ENCODE data around the gene IRAK2. TPM values are rescaled to one million over a fixed set of nuclear protein-coding genes. Genes with fewer than 3 reads are reported as not detected.
A peak's percentile ranks its signal among the peaks of the same experiment; 100 is the strongest.

IRAK2 gene
- total RNA-seq, 1 experiment from 2014 or later = 8.2 TPM

DNA sequence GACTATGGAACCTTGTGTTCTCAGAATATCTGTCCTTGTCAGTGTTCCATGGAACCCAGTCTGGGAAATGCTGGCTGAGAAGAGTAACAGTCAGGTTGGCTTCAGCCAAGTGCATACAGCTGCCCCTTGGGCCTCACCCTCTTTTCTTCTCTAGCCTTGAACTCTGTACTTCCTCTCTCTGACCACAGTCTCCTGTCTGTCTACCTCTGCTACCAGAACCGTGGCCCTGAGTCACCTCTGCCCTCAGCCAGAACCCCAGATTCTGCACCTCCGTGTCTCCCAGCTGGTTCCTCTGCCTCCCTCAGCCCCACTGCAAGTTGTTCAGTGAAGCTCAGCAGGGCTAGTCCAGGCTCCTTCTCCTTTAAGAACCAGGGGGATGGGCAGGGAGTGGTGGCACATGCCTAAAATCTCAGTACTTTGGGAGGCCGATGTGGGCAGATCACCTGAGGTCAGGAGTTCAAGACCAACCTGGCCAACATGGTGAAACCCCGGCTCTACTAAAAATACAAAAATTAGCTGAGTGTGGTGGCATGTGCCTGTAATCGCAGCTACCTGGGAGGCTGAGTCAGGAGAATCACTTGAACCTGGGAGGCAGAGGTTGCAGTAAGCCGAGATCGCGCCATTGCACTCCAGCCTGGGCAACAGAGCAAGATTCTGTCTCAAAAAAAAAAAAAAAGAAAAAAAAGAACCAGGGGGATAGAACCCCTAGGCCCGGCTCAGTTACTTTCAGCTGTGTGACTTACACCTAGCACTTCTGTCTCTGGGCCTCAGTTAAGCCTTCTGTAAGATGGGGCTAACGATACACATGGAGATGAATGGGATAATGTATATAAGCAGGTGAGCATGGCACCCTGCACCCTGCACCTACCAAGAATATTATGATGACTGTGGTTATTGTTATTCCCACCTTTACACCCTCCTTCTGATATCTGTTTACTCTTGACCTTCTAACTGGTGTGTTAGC is 59.2 kb downstream of the IRAK2 start:
- DNase-seq (ENCODE audit: low read depth) = peak; percentile 77

DNA sequence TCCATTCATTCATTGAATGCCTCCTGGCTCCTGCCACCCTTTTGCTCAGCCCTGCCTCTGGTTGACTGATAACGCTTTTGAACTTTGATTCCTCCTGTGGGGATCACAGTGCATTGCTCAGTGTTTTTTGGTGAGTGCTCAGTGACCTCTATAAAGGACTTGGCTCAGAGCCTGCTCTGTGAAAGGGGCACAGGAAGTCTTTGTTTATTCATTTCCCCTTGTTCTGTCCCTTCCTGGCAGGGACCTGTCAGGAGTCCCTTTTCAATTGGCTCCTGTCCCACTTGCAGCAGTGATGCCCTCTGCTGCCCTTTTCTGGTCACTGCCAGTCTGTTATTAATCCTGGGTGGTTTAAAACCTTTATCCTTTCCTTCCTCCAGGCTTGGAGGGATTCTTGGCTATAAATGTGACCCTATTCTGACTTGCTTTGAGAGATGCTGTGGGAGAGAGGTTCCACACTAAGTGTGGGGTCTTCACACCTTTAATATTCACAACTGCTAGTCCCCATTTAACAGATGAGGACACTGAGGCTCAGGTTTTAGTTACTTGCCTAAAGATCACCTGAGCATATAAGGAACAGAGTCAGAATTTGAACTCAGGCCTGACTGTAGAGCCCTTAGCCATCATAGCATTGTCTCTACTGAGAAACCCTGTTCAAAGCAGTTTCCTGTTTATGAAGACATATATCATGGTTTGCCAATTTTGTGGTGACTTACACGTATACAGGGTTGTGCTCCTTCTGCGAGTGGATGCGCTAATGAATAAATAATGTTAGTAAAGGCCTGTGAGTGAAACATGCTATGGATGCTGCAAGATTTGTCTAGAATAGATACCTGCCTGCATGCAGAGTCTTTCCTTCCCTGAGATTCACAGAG is 60.3 kb downstream of the IRAK2 start:
- peak; percentile 91 for DNase-seq (ENCODE audit: low read depth)

DNA sequence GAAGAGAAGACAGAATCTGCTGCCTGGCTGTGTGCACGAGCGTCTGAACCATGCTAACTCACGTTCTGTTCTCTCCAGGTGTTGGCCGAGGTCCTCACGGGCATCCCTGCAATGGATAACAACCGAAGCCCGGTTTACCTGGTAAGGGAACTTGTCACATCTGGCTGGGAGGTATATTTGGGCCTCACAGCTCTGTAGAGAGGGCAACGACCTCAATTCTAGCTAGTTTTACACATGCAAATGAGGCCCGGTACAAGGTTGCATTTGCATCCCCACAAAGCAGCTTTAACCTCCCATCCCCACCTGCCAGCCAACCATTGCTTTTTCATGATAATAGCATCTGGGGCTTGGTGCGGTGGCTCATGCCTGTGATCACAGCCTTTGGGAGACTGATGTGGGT is 61.6 kb downstream of the IRAK2 start:
- no peak for DNase-seq (ENCODE audit: low read depth)

DNA sequence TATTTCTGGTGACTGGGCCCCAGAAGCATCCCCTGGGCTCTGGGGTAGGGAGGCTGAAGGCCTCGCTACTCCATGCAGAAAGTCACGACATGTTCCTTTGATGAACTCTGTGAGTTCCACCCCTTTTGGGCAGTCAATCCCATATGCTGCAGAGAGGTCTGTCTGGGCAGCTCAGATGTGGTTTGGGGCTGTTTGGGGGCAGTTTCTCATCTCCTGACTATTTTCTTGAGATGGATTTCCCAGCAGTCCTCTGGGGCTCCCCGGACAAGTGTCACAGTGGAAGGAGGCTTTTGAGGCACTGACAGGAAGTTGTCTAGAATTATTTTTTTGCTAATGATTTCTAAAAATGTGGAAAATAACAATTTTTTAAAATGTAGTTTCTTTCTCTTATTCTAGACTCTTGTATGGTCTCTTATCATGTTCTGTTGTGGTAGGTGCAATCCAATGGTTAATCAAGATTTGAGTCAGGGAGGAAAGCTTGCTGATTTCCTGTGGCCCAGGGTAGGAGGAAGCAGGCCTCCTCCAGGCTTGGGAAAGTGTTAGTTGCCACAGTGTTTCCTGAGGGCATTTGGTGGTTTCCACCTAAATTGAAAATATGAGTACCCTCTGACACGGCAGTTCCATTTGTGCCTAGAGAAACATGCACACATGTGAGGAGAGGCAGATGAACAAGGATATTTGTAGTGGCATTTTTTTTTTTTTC is 63.7 kb downstream of the IRAK2 start:
- DNase-seq (ENCODE audit: low read depth) = peak; percentile 83

DNA sequence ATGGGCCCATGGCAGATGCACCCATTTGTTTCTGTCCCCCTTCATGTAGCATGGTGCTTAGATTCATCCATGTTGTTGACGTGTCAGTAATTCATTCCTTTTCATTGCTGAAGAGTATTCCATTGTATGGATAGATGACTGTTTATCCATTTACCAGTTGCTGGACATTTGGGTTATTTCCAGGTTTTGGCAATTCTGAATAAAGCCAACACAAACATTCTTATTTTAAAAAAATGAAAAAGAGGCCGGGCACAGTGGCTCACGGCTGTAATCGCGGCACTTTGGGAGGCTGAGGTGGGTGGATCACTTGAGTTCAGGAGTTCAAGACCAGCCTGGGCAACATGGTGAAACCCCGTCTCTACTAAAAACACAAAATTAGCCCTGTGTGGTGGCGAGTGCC is 64.9 kb downstream of the IRAK2 start:
- no peak for DNase-seq (ENCODE audit: low read depth)

DNA sequence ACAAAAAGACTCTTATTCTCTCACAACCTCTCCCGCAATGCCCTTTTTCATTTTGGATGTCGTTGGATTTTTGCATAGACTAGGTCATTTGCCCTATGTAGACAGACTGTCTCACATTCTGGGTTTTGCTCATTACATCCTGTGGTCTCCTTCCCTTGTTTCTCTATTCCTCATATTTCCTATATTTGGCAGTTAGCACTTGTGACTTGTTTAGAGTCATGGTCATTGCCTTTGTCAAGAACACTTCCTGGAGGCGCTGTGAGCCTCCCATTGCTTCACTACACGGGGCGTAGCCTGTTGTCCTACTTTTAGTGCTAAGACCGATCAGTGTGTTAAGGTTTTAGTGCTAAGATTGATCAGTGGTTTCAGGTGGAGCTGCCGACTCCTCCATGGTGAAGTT is 67.4 kb downstream of the IRAK2 start:
- no peak for DNase-seq (ENCODE audit: low read depth)

DNA sequence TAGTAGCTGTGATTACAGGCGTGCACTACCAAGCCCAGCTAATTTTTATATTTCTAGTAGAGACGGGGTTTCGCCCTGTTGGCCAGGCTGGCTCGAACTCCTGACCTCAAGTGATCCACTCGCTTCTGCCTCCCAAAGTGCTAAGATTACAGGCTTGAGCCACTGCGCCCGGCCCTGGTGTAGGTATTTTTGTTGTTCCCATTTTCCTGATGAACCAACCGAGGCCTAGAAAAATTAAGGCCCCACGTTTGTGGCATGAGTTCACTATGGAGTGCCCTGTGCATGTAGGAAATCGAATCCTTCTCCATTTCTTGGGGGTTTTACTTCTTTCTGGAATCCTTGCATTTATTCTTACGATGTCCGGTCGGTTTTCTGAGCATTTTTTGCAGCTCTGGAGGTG is 69.3 kb downstream of the IRAK2 start:
- DNase-seq (ENCODE audit: low read depth) = no peak

DNA sequence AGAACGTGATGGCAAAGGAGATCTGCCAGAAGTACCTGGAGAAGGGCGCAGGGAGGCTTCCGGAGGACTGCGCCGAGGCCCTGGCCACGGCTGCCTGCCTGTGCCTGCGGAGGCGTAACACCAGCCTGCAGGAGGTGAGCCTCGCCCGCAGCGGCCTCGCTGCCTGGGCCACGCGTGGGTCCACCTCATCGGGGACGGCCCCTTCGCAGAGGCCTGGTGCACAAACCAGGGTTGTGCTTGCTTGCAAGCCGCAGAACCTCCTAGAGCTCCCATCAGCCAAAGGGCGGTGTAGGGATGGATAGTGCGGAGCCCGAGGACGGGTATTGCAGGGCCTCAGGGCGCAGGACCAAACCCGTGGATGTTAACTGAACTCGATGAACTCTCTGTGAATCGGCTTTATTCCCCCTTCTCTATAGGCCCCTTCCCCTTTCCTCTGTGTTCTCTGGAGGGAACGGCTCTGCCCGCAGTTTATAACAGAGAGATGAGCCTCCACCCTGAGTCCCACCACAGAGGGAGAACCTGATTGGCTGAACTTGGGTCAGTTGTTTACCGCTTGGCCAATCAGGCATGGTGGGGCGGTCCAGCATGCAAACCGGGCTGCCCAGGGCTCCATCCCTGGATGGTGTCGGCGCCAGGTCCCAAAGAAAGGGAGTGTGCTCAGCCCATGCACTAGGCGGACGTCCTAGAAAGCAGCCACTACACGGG is 70.0 kb downstream of the IRAK2 start:
- DNase-seq (ENCODE audit: low read depth) = no peak

DNA sequence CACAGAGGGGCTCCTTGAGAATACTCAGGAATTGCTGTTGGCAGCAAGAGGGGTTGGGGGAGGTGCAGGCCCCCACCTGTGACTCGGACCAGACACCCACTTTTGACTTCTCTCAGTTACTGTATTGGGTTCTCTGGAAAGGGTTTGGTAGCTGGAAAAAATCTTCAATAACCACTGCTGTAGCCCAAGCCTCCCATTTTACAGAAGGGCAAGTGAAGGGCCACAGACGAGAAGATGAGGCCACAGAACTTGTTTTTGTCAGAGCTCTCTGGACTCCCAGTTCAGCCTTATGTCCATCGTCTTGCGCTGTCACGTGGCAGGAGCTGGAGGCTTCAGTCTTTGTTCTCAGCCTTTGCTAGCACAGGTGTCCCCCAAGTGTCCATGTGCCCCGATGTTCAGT is 70.8 kb downstream of the IRAK2 start:
- DNase-seq (ENCODE audit: low read depth) = no peak

DNA sequence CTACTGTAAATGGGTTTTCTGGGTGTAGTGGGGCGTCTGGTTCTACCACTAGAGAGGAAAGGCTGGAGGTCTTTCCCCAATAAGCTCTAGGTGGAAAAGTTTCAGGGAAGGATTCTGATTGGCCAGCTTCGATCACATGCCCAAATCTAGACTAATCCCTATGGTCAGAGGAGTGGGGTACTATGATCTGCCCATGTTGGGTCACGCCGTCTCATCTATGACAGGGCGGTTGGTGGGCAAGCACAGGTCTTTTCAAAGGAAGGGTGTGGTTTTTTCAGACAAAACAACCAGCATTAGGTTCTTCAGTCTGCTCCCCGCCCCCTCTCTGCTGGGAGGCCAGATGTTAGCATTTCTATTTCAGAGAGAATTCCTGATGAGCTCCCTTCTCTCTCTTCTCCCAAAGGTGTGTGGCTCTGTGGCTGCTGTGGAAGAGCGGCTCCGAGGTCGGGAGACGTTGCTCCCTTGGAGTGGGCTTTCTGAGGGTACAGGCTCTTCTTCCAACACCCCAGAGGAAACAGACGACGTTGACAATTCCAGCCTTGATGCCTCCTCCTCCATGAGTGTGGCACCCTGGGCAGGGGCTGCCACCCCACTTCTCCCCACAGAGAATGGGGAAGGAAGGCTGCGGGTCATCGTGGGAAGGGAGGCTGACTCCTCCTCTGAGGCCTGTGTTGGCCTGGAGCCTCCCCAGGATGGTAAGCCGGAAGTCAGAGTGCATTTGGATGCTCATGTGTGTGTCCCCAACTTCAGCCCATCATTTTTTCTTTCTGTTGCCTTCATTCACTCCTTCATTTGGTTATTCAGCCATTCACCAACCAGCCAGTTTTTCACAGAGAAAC is 73.8 kb downstream of the IRAK2 start:
- DNase-seq (ENCODE audit: low read depth) = no peak

DNA sequence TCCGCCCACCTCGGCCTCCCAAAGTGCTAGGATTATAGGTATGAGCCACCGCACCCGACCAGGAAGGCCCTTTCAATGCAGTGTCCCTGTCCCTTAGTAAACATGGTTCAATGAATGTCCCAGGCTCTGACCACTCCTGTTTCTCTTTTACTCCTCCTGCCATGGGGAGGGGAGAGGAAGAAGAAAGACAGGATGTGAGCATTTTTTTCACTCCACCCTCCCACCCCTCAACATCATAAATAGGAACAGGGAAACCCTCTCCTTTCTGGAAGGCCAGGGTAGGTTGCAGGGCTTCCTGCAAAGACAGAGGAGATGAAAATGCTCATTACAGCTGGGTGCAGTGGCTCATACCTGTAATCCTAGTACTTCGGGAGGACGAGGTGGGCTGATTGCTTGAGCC is 76.1 kb downstream of the IRAK2 start:
- DNase-seq (ENCODE audit: low read depth) = no peak

DNA sequence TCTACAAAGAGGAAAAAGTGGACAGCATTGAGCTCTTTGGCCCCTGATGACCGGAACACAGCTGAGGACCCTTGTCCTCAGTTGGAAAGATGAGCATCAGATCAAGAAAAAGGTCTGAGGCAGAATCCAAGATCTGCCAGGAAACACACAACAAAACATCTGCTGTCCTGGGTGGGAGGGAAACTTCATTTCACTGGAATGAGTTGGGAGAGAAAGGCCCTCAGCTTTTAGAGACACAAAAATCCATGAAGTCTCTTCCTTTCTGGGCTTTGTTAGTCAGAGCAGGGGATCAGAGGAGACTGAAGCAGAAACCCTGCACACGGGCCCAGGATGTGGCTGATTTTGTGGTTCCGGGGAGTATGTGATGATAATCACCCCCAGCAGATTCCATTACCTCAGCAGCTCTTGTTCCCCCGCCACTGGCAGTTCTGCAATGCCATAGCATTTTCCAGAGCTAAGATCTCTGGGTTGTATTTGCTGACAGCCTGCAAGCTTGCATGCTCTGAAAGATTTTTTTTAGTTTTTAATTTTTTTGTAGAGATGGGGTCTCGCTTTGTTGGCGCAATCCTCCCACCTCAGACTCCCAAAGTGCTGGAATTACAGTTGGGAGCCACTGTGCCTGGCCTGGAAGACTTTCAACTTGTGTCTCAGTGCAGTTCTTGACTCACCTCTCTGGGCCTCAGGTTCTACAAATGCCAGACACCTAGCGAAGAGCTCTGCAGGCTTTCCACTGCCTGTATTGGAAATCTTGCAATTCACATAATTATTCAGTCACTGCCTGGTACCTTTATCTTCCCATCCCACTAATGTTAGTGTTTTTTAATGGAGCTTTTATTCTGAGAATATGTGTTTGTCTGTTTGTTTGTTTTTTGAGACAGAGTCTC is 77.7 kb downstream of the IRAK2 start:
- peak; percentile 79 for DNase-seq (ENCODE audit: low read depth)

DNA sequence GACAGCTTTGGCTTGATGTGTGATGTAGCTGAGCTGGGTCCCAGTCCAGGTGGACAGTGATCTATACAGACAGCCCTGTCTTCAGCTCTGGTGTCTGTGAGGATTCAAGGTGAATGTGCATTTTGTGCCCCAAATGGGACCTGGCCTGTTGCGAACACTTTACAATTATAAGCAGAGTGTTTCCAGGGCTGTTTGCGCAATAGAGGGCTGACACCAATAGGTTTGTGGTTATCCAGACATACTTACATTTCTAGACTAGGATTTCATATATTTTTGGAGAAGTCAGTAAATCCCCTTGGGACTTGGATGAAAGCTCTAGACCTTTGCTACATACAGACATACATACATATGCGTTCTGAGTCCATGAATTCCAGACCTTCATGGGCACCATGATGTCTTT is 79.3 kb downstream of the IRAK2 start:
- DNase-seq (ENCODE audit: low read depth) = no peak

DNA sequence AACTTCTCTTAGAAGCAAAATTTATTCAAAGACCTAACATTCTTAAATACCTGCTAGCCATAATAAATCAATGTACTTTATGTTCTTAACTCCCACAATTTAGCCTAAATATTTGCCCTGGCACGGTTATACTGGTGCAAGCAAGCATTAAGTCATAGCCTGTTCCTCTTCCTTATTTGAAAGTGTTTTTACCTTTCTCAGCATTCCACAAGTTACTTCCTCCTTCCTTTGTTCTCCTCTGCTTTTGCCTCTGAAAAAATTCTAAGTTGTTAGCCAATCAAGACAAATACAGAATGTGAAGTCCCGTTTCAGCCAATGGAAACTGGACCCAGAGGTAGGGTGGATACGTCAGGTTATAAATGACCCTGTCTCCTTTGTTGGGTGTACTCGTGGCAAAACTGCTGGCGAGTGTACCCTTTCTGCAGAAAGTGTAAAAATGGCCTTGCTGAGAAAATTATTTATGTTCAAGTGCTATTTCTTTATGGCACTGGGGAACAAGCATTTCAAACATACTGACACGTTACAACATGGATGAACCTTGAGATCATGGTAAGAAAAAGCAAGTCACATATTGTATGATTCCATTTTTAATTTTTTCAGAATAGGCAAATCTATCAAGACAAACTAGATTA is 80.5 kb downstream of the IRAK2 start:
- no peak for DNase-seq (ENCODE audit: low read depth)

DNA sequence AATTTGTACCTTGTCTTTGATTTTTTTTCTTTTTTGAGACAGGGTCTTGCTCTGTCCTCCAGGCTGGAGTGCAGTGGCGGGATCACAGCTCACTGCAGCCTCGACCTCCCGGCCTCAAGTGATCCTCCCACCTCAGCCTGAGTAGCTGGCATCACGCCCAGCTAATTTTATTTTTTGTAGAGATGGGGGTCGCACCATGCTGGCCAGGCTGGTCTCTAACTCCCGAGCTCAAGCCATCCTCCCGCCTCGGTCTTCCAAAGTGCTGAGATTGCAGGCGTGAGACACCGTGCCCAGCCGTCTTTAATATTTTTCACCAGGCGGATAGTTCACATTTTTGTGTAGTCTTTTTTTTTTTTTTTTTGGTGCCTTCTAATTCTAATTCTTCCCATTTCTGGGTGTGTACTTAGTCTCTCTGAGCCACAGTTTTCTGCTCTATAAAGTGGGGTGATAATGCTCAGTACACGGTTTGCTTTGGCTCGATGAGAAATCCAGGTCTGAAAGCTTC is 83.0 kb downstream of the IRAK2 start:
- no peak for DNase-seq (ENCODE audit: low read depth)

DNA sequence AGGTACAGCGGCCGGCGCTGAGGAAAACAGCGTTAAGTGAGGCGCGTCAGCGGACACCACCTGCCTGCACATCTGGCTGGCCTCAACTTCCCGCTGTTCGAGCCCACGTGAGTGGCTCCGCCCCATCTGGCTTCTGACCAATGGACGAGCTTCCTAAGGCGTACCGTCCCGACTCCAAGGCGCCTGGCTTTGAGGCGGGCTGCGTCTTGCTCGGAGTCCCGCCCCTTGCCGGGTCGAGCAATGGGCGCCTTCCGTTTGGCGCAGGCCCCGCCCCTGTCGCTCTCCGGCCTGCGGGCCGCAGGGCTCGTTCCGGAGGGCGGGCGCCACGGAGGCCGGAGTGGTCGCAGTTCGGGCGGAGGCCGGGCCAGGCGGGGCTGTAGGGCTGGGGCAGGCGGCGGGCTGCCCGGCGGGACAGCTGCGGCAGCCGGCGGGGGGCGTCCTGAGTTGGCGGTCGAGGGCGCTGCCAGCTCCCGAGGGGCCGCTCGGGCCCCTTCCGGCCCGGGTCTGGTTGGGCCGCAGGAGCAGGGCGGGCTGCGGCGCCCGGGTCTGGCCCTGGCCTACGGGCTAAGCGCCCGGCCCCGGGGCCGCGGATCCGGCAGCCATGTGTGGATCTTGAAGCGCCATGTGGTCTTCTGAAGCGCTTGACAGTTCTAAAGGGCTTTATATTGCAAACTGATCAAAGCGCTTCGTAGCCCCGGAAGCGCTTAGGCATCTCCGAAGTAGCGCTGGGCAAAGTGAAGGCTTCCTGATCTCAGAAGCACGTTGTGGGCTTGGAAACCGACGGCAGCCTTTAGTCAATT is 83.7 kb downstream of the IRAK2 start, which contains the start of gene TATDN2:
TSS of gene TATDN2 (plus strand) at position 276 of the 800 bp plus-strand sequence. CDS start 742 bp downstream, outside the sequence.
- peak; percentile 91 for DNase-seq (ENCODE audit: low read depth)

DNA sequence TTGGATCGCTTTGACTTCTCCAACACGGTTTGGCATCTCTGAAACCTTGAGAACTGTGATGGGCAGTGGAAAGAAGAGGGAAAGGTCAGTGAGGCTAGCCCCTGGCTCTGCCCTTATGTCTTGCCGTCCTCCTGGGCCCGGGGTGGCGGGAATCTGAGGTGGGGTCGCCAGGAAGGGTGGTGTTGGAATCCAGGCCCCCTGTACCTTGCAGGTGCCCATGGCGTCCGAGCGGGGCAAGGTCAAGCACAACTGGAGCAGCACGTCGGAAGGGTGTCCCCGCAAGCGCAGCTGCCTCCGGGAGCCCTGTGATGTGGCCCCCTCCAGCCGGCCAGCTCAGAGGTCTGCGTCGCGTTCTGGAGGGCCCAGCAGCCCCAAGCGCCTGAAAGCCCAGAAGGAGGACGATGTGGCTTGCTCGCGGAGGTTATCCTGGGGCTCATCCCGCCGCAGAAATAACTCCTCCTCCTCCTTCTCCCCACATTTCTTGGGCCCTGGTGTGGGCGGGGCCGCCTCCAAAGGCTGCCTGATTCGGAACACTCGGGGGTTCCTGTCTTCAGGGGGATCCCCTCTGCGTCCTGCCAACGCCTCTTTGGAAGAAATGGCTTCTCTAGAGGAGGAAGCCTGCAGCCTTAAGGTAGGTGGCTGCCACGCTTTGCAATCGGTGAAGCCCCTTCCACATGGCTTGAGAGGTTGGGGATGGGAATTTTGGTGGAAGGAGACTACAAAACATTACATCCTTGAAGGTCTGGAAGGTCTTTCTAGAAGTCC is 84.4 kb downstream of the IRAK2 start:
- DNase-seq (ENCODE audit: low read depth) = peak; percentile 33

All from M059J (cell line).